GM12878 (cell line): ENCODE results near the gene PDZD2.

ENCODE experiments used
- FOS ChIP-seq: IDR thresholded peaks from 3 replicates; pipeline ENCODE4 v1.6.1; 2011; ENCODE audit warnings: borderline replicate concordance; ENCODE audit not compliant: insufficient read length; ENCODE audit errors: extremely low read depth
- GABPA ChIP-seq: IDR thresholded peaks from 2 replicates; pipeline ENCODE4 v1.6.1; 2014; ENCODE audit warnings: antibody characterized with exemption, low read depth, mild to moderate bottlenecking, inconsistent platforms
- SIX5 ChIP-seq: IDR thresholded peaks from 2 replicates; pipeline ENCODE4 v1.6.1; 2011; ENCODE audit warnings: mild to moderate bottlenecking, low read depth, low read length, moderate library complexity; ENCODE audit not compliant: severe bottlenecking
- YY1 ChIP-seq: IDR thresholded peaks from 2 replicates; pipeline ENCODE4 v1.6.1; 2011; ENCODE audit warnings: low read depth, mild to moderate bottlenecking, low read length

DNA sequence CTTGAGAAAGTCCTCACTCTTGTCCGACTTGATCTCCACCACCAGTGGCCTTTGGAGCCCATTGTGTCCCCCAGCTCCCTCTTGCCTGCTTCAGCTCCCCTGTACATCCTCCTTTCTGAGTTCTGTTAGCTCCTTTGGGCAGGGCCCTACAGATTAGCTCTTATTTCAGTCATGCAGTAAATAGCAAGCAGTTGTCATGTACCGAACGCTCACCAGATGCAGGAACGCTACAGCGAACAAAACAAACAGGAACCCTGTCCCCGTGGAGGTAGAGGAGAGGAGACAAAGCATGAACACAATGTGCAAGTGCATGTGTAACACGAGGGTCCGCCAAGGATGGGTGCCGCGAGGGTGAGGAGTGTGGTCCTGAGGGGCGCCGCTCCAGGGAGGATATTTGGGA, 111.3 kb downstream of the PDZD2 start:
- TF ChIP-seq FOS, result no peak
- TF ChIP-seq GABPA, result no peak
- no peak for TF ChIP-seq YY1
- no peak for TF ChIP-seq SIX5
